ENCODE results near the gene SH3PXD2A. TPM values are rescaled to one million over a fixed set of nuclear protein-coding genes. Genes with fewer than 3 reads are reported as not detected.

The SH3PXD2A gene
- total and polyA plus RNA-seq, 4 donors = 18.7 to 69.1 (median 42.5) TPM

- H3K4me1 ChIP-seq (ENCODE audit: control insufficient read depth in 1 of 2, insufficient read depth in 2 of 2, low read length in 2 of 2) = peaks cover 0 to 6% of the 10 kb centered on the region in 2 donors
- intact Hi-C loops (cut with DNase I) = no loop called here
Observed at GRCh38 chr10:103811463-103811862, 43.9 kb downstream of the SH3PXD2A start.

GRCh38 chr10:103808780-103809179, 46.6 kb downstream of the SH3PXD2A start:
- no peak for ATAC-seq (ENCODE audit: low FRiP score)

More at GRCh38 chr10:103811463-103811862, 43.9 kb downstream of the SH3PXD2A start:
- Histone ChIP-seq H3K4me3 (ENCODE audit: low read length in 2 of 2) (no peak overlapping the region), H3K27me3 (ENCODE audit: control insufficient read depth in 1 of 2, insufficient read depth in 2 of 2, low read length in 1 of 2) (no peaks in the 10 kb centered on the region), H3K36me3 (ENCODE audit: control insufficient read depth in 1 of 2, insufficient read depth in 2 of 2, low read length in 1 of 2) (no peaks in the 10 kb centered on the region), H3K27ac (ENCODE audit: low read depth in 1 of 2, low read length in 2 of 2) (no peak overlapping the region), H3K9me3 (ENCODE audit: control insufficient read depth, low read length) (no peaks in the 10 kb centered on the region)
- WGBS, 2 donors = 94 to 97% methylated on average over 6 of the region's 6 CpGs
- ATAC-seq (ENCODE audit: low FRiP score) (no peak), DNase-seq (no peak)

GRCh38 chr10:103807996-103808395, 47.4 kb downstream of the SH3PXD2A start:
- intact Hi-C loops (cut with DNase I) = no loop called here
- ATAC-seq (ENCODE audit: low FRiP score) (no peak), DNase-seq (peak; percentile 29 to 61)
- 96 to 99% methylated on average over 6 of the region's 6 CpGs for WGBS, 2 donors
- no peaks in the 10 kb centered on the region for H3K9me3 ChIP-seq (ENCODE audit: control insufficient read depth, low read length)
- no peaks in the 10 kb centered on the region for H3K27me3 ChIP-seq (ENCODE audit: control insufficient read depth in 1 of 2, insufficient read depth in 2 of 2, low read length in 1 of 2)
- no peak overlapping the region for H3K4me3 ChIP-seq (ENCODE audit: low read length in 2 of 2)
- H3K36me3 ChIP-seq (ENCODE audit: control insufficient read depth in 1 of 2, insufficient read depth in 2 of 2, low read length in 1 of 2) = no peaks in the 10 kb centered on the region
- H3K4me1 ChIP-seq (ENCODE audit: control insufficient read depth in 1 of 2, insufficient read depth in 2 of 2, low read length in 2 of 2) = peaks cover 0 to 3% of the 10 kb centered on the region in 2 donors
- H3K27ac ChIP-seq (ENCODE audit: low read depth in 1 of 2, low read length in 2 of 2) = no peak overlapping the region

More at GRCh38 chr10:103808780-103809179, 46.6 kb downstream of the SH3PXD2A start:
- Histone ChIP-seq H3K9me3 (ENCODE audit: control insufficient read depth, low read length) (no peaks in the 10 kb centered on the region), H3K27ac (ENCODE audit: low read depth in 1 of 2, low read length in 2 of 2) (no peak overlapping the region), H3K4me1 (ENCODE audit: control insufficient read depth in 1 of 2, insufficient read depth in 2 of 2, low read length in 2 of 2) (peaks cover 0 to 3% of the 10 kb centered on the region in 2 donors), H3K27me3 (ENCODE audit: control insufficient read depth in 1 of 2, insufficient read depth in 2 of 2, low read length in 1 of 2) (no peaks in the 10 kb centered on the region), H3K36me3 (ENCODE audit: control insufficient read depth in 1 of 2, insufficient read depth in 2 of 2, low read length in 1 of 2) (no peaks in the 10 kb centered on the region), H3K4me3 (ENCODE audit: low read length in 2 of 2) (no peak overlapping the region)
- 12 to 14% methylated on average over 2 of the region's 2 CpGs for WGBS, 2 donors
- intact Hi-C loops (cut with DNase I) = no loop called here
- peak in 1 of 2 donors; percentile 6 for DNase-seq

GRCh38 chr10:103806395-103807187, 48.8 kb downstream of the SH3PXD2A start:
- no peaks in the 10 kb centered on the region for H3K36me3 ChIP-seq (ENCODE audit: control insufficient read depth in 1 of 2, insufficient read depth in 2 of 2, low read length in 1 of 2)
- H3K4me1 ChIP-seq (ENCODE audit: control insufficient read depth in 1 of 2, insufficient read depth in 2 of 2, low read length in 2 of 2) = peaks cover 0 to 3% of the 10 kb centered on the region in 2 donors
- WGBS, 2 donors = 96 to 98% methylated on average over 12 of the region's 12 CpGs
- H3K27ac ChIP-seq (ENCODE audit: low read depth in 1 of 2, low read length in 2 of 2) = no peak overlapping the region
- H3K9me3 ChIP-seq (ENCODE audit: control insufficient read depth, low read length) = no peaks in the 10 kb centered on the region
- intact Hi-C loops (cut with DNase I) = no loop called here
- no peak for ATAC-seq (ENCODE audit: low FRiP score)
- no peak overlapping the region for H3K4me3 ChIP-seq (ENCODE audit: low read length in 2 of 2)
- H3K27me3 ChIP-seq (ENCODE audit: control insufficient read depth in 1 of 2, insufficient read depth in 2 of 2, low read length in 1 of 2) = no peaks in the 10 kb centered on the region
- DNase-seq = peak in 1 of 2 donors; percentile 26

- no peak overlapping the region for H3K27ac ChIP-seq (ENCODE audit: low read depth in 1 of 2, low read length in 2 of 2)
- WGBS, 2 donors = 96 to 99% methylated on average over 6 of the region's 6 CpGs
Observed at GRCh38 chr10:103805781-103806180, 49.6 kb downstream of the SH3PXD2A start.

GRCh38 chr10:103804871-103805270, 50.5 kb downstream of the SH3PXD2A start:
- WGBS, 2 donors = 97 to 98% methylated on average over 4 of the region's 4 CpGs
- Histone ChIP-seq H3K4me3 (ENCODE audit: low read length in 2 of 2) (no peak overlapping the region), H3K27me3 (ENCODE audit: control insufficient read depth in 1 of 2, insufficient read depth in 2 of 2, low read length in 1 of 2) (no peaks in the 10 kb centered on the region), H3K27ac (ENCODE audit: low read depth in 1 of 2, low read length in 2 of 2) (no peak overlapping the region), H3K9me3 (ENCODE audit: control insufficient read depth, low read length) (no peaks in the 10 kb centered on the region), H3K36me3 (ENCODE audit: control insufficient read depth in 1 of 2, insufficient read depth in 2 of 2, low read length in 1 of 2) (no peaks in the 10 kb centered on the region), H3K4me1 (ENCODE audit: control insufficient read depth in 1 of 2, insufficient read depth in 2 of 2, low read length in 2 of 2) (peaks cover 0 to 3% of the 10 kb centered on the region in 2 donors)
- no peak for DNase-seq
- no peak for ATAC-seq (ENCODE audit: low FRiP score)
- intact Hi-C loops (cut with DNase I) = no loop called here

More at GRCh38 chr10:103805781-103806180, 49.6 kb downstream of the SH3PXD2A start:
- H3K27me3 ChIP-seq (ENCODE audit: control insufficient read depth in 1 of 2, insufficient read depth in 2 of 2, low read length in 1 of 2) = no peaks in the 10 kb centered on the region
- H3K4me3 ChIP-seq (ENCODE audit: low read length in 2 of 2) = no peak overlapping the region
- H3K9me3 ChIP-seq (ENCODE audit: control insufficient read depth, low read length) = no peaks in the 10 kb centered on the region
- peaks cover 0 to 3% of the 10 kb centered on the region in 2 donors for H3K4me1 ChIP-seq (ENCODE audit: control insufficient read depth in 1 of 2, insufficient read depth in 2 of 2, low read length in 2 of 2)
- DNase-seq = peak in 1 of 2 donors; percentile 25
- no peak for ATAC-seq (ENCODE audit: low FRiP score)
- intact Hi-C loops (cut with DNase I) = no loop called here
- no peaks in the 10 kb centered on the region for H3K36me3 ChIP-seq (ENCODE audit: control insufficient read depth in 1 of 2, insufficient read depth in 2 of 2, low read length in 1 of 2)

GRCh38 chr10:103803941-103804340, 51.4 kb downstream of the SH3PXD2A start:
- no peak for ATAC-seq (ENCODE audit: low FRiP score)
- intact Hi-C loops (cut with DNase I) = no loop called here

GRCh38 chr10:103802637-103803353, 52.6 kb downstream of the SH3PXD2A start:
- Histone ChIP-seq H3K27me3 (ENCODE audit: control insufficient read depth in 1 of 2, insufficient read depth in 2 of 2, low read length in 1 of 2) (no peaks in the 10 kb centered on the region), H3K4me3 (ENCODE audit: low read length in 2 of 2) (no peak overlapping the region), H3K36me3 (ENCODE audit: control insufficient read depth in 1 of 2, insufficient read depth in 2 of 2, low read length in 1 of 2) (no peaks in the 10 kb centered on the region), H3K27ac (ENCODE audit: low read depth in 1 of 2, low read length in 2 of 2) (no peak overlapping the region), H3K9me3 (ENCODE audit: control insufficient read depth, low read length) (no peaks in the 10 kb centered on the region), H3K4me1 (ENCODE audit: control insufficient read depth in 1 of 2, insufficient read depth in 2 of 2, low read length in 2 of 2) (no peaks in the 10 kb centered on the region)
- intact Hi-C loops (cut with DNase I) = no loop called here
- DNase-seq (no peak), ATAC-seq (ENCODE audit: low FRiP score) (no peak)
- 75% methylated on average over 7 of the region's 7 CpGs for WGBS, 2 donors

More at GRCh38 chr10:103803941-103804340, 51.4 kb downstream of the SH3PXD2A start:
- H3K9me3 ChIP-seq (ENCODE audit: control insufficient read depth, low read length) = no peaks in the 10 kb centered on the region
- H3K27me3 ChIP-seq (ENCODE audit: control insufficient read depth in 1 of 2, insufficient read depth in 2 of 2, low read length in 1 of 2) = no peaks in the 10 kb centered on the region
- no peak overlapping the region for H3K27ac ChIP-seq (ENCODE audit: low read depth in 1 of 2, low read length in 2 of 2)
- WGBS, 2 donors = 65 to 85% methylated on average over 3 of the region's 3 CpGs
- no peak for DNase-seq
- no peak overlapping the region for H3K4me3 ChIP-seq (ENCODE audit: low read length in 2 of 2)
- H3K36me3 ChIP-seq (ENCODE audit: control insufficient read depth in 1 of 2, insufficient read depth in 2 of 2, low read length in 1 of 2) = no peaks in the 10 kb centered on the region
- peaks cover 0 to 2% of the 10 kb centered on the region in 2 donors for H3K4me1 ChIP-seq (ENCODE audit: control insufficient read depth in 1 of 2, insufficient read depth in 2 of 2, low read length in 2 of 2)

Measured in aorta (tissue), 5 donors.